HG02870 (cell line): ENCODE data around the gene TFAP2E.
"Not testable (repeated sequence)": the region's sequence is repeated elsewhere in the genome, so short reads cannot be mapped to it uniquely, and the experiment has no call there.

ENCODE experiments used
- ATAC-seq: cut with Tn5 transposase; IDR thresholded peaks from one replicate; pipeline ENCODE4 v1.9.1; 2021; ENCODE audit warnings: mild to moderate bottlenecking, moderate library complexity; ENCODE audit not compliant: unreplicated experiment

The TFAP2E gene

GRCh38 chr1:35571263-35571662, 1.9 kb upstream of the TFAP2E start:
- no peak for ATAC-seq

- ATAC-seq = no peak
Measured at GRCh38 chr1:35572296-35572695, 818 bp upstream of the TFAP2E start.

GRCh38 chr1:35574125-35574654, 1.1 kb downstream of the TFAP2E start:
- no peak for ATAC-seq

GRCh38 chr1:35574655-35575415, 1.7 kb downstream of the TFAP2E start:
- no peak for ATAC-seq

GRCh38 chr1:35575416-35575958, 2.4 kb downstream of the TFAP2E start:
- no peak for ATAC-seq

- ATAC-seq = no peak
Measured at GRCh38 chr1:35576061-35576765, 3.1 kb downstream of the TFAP2E start.

GRCh38 chr1:35576766-35577070, 3.6 kb downstream of the TFAP2E start:
- ATAC-seq = not testable (repeated sequence)

GRCh38 chr1:35577071-35577998, 4.2 kb downstream of the TFAP2E start:
- no peak for ATAC-seq

- ATAC-seq = no peak
Measured at GRCh38 chr1:35580949-35581388, 7.9 kb downstream of the TFAP2E start.

GRCh38 chr1:35581621-35582020, 8.5 kb downstream of the TFAP2E start:
- not testable (repeated sequence) for ATAC-seq

GRCh38 chr1:35585281-35585680, 12.2 kb downstream of the TFAP2E start:
- no peak for ATAC-seq

- ATAC-seq = not testable (repeated sequence)
Measured at GRCh38 chr1:35585805-35586204, 12.7 kb downstream of the TFAP2E start.

- ATAC-seq = no peak
Measured at GRCh38 chr1:35586808-35587207, 13.7 kb downstream of the TFAP2E start.

GRCh38 chr1:35587736-35588135, 14.6 kb downstream of the TFAP2E start:
- ATAC-seq = no peak

- no peak for ATAC-seq
Measured at GRCh38 chr1:35588197-35588910, 15.2 kb downstream of the TFAP2E start.

GRCh38 chr1:35589516-35590427, 16.7 kb downstream of the TFAP2E start:
- ATAC-seq = no peak

- ATAC-seq = no peak
Measured at GRCh38 chr1:35590476-35591040, 17.4 kb downstream of the TFAP2E start.

GRCh38 chr1:35591211-35591610, 18.1 kb downstream of the TFAP2E start:
- ATAC-seq = no peak
